PC-3 (cell line): ENCODE data around the gene TLE3. TPM values are rescaled to one million over a fixed set of nuclear protein-coding genes. Genes with fewer than 3 reads are reported as not detected.

Experiments used
- ATAC-seq: fragments of 200-7000 bp; cut with Tn5 transposase; 2 replicates; pipeline ENCODE4 v1.9.1; 2020; ENCODE audit warnings: mild to moderate bottlenecking, moderate library complexity
- BruUV-seq: library from RNA; stranded (reverse); fragments of 400-500 nt; replicated peaks from 2 replicates; lab custom pipeline; 2021; lab: Mats Ljungman, UMichigan
- CTCF ChIA-PET: fragments of 300-600 bp; sonication (Branson Sonifier 250); formaldehyde crosslinking; loops from one replicate; lab custom pipeline; 2022; ENCODE audit warnings: antibody characterized with exemption; lab: Charles Lee
- POLR2A ChIA-PET: fragments of 300-600 bp; sonication (Branson Sonifier 250); formaldehyde crosslinking; loops from one replicate; lab custom pipeline; 2022; ENCODE audit warnings: antibody characterized with exemption; ENCODE audit not compliant: unreplicated experiment; lab: Charles Lee
- DNase-seq: peaks from one replicate; pipeline ENCODE4 v3.0.0-alpha.2; 2015
- H2AFZ ChIP-seq: fragments of 300-600 bp; sonication (generic); 2 replicates; pipeline ENCODE4 v1.6.0; 2016; ENCODE audit warnings: antibody characterized with exemption, low read length
- H3F3A ChIP-seq: fragments of 300-600 bp; sonication (generic); one replicate; pipeline ENCODE4 v1.6.0; 2017; ENCODE audit warnings: antibody characterized with exemption, low read length, control low read depth, mild to moderate bottlenecking; ENCODE audit not compliant: unreplicated experiment
- H3K27ac ChIP-seq: fragments of 300-600 bp; sonication (generic); 2 replicates; pipeline ENCODE4 v1.5.1; 2016; ENCODE audit warnings: mild to moderate bottlenecking, low read length
- H3K27me3 ChIP-seq: fragments of 300-600 bp; sonication (generic); 2 replicates; pipeline ENCODE4 v1.6.1; 2016; ENCODE audit warnings: low read length, mixed read lengths
- H3K36me3 ChIP-seq: fragments of 300-600 bp; sonication (generic); 2 replicates; pipeline ENCODE4 v1.6.1; 2016; ENCODE audit warnings: low read depth, mixed run types, low read length, mixed read lengths
- H3K4me1 ChIP-seq: fragments of 300-600 bp; sonication (generic); 2 replicates; pipeline ENCODE4 v1.5.1; 2016; ENCODE audit warnings: low read length; ENCODE audit not compliant: insufficient read depth
- H3K4me2 ChIP-seq: fragments of 300-600 bp; sonication (generic); 2 replicates; pipeline ENCODE4 v1.6.0; 2016; ENCODE audit warnings: low read length
- H3K4me3 ChIP-seq: fragments of 300-600 bp; sonication (generic); 2 replicates; pipeline ENCODE4 v1.5.1; 2016; ENCODE audit warnings: mild to moderate bottlenecking, low read length, mixed read lengths
- H3K79me2 ChIP-seq: fragments of 300-600 bp; sonication (generic); 2 replicates; pipeline ENCODE4 v1.6.1; 2017; ENCODE audit warnings: low read length, mixed read lengths
- H3K9ac ChIP-seq: fragments of 300-600 bp; sonication (generic); 2 replicates; pipeline ENCODE4 v1.6.0; 2016; ENCODE audit warnings: mild to moderate bottlenecking, low read length
- H3K9me2 ChIP-seq: fragments of 300-600 bp; sonication (generic); replicated peaks from 2 replicates; pipeline ENCODE4 v1.6.1; 2016; ENCODE audit warnings: mixed run types, low read length, mixed read lengths
- H3K9me3 ChIP-seq: fragments of 300-600 bp; sonication (generic); 2 replicates; pipeline ENCODE4 v1.6.1; 2016; ENCODE audit warnings: low read length, mixed read lengths
- H4K20me1 ChIP-seq: fragments of 300-600 bp; sonication (generic); 2 replicates; pipeline ENCODE4 v1.6.1; 2016; ENCODE audit warnings: low read length, mixed read lengths
- CTCF ChIP-seq: fragments of 300-600 bp; sonication (generic); conservative IDR thresholded peaks from 2 replicates; pipeline ENCODE4 v1.5.1; 2017; ENCODE audit warnings: antibody characterized with exemption, low read depth, mild to moderate bottlenecking, low read length
- EZH2 ChIP-seq: fragments of 300-600 bp; sonication (generic); IDR thresholded peaks from one replicate; pipeline ENCODE4 v1.6.1; 2017; ENCODE audit warnings: antibody characterized with exemption, mild to moderate bottlenecking, low read length; ENCODE audit not compliant: unreplicated experiment
- EZH2phosphoT487 ChIP-seq: fragments of 300-600 bp; sonication (generic); IDR thresholded peaks from 2 replicates; pipeline ENCODE4 v1.6.1; 2018; ENCODE audit warnings: mild to moderate bottlenecking, antibody characterized with exemption, low read length, borderline replicate concordance
- intact Hi-C: fragments of 100-400 bp; cut with micrococcal nuclease; formaldehyde crosslinking; loops from 2 replicates; pipeline ENCODE4 v1.9.0; 2023
- total RNA-seq: library from RNA; depleted of rRNA; stranded (reverse); fragments of >200 nt; gene quantifications from 2 replicates; pipeline ENCODE4 v1.2.3, GENCODE V29; 2014

TLE3 gene
- total RNA-seq, 1 experiment from 2014 or later: 72.5 TPM

GRCh38 chr15:70142322-70143191 lies 44.8 kb upstream of the TLE3 start:
- ATAC-seq (no peak), DNase-seq (peak; percentile 44)
- Histone ChIP-seq H3K9me3 (no peaks in the 10 kb centered on the region), H4K20me1 (no peaks in the 10 kb centered on the region), H3K27me3 (no peaks in the 10 kb centered on the region), H3K4me2 (no peak overlapping the region), H3K27ac (no peak overlapping the region), H3F3A (no peaks in the 10 kb centered on the region), H3K4me1 (no peaks in the 10 kb centered on the region; the same call in 1 of the 2 replicates), H3K79me2 (no peaks in the 10 kb centered on the region), H2AFZ (no peak overlapping the region), H3K9ac (no peak overlapping the region), H3K4me3 (no peak overlapping the region), H3K9me2 (no peaks in the 10 kb centered on the region), H3K36me3 (no peaks in the 10 kb centered on the region)
- TF ChIP-seq EZH2phosphoT487: no peak
- no peak for TF ChIP-seq EZH2
- no peak for TF ChIP-seq CTCF
- CTCF ChIA-PET: no interaction called here
- no TSS peak for BruUV-seq
- POLR2A ChIA-PET: no interaction called here
- intact Hi-C loops: no loop called here

GRCh38 chr15:70142072-70142321 lies 44.3 kb upstream of the TLE3 start:
- no peaks in the 10 kb centered on the region for H3K9me2 ChIP-seq
- no peak overlapping the region for H3K4me2 ChIP-seq
- H3K9ac ChIP-seq: no peak overlapping the region
- H4K20me1 ChIP-seq: no peaks in the 10 kb centered on the region
- CTCF ChIA-PET: no interaction called here
- DNase-seq (no peak), ATAC-seq (no peak)
- no peaks in the 10 kb centered on the region for H3K9me3 ChIP-seq
- no peak overlapping the region for H3K27ac ChIP-seq
- POLR2A ChIA-PET: no interaction called here
- H3K27me3 ChIP-seq: no peaks in the 10 kb centered on the region
- no peaks in the 10 kb centered on the region for H3K79me2 ChIP-seq
- no peaks in the 10 kb centered on the region for H3F3A ChIP-seq
- BruUV-seq: no TSS peak
- TF ChIP-seq EZH2phosphoT487: no peak
- no peak for TF ChIP-seq CTCF
- TF ChIP-seq EZH2: no peak
- intact Hi-C loops: no loop called here
- no peaks in the 10 kb centered on the region for H3K36me3 ChIP-seq
- H2AFZ ChIP-seq: no peak overlapping the region
- H3K4me3 ChIP-seq: no peak overlapping the region
- no peaks in the 10 kb centered on the region; the same call in 1 of the 2 replicates for H3K4me1 ChIP-seq

- 0 out of 2 replicates have a peak overlapping the region, but pooled peaks have one; percentile 10 for H3K4me2 ChIP-seq
- no peak overlapping the region for H3K27ac ChIP-seq
- H3K9me3 ChIP-seq: no peaks in the 10 kb centered on the region
- no peaks in the 10 kb centered on the region for H3F3A ChIP-seq
- H3K79me2 ChIP-seq: no peaks in the 10 kb centered on the region
- H4K20me1 ChIP-seq: no peaks in the 10 kb centered on the region
- H2AFZ ChIP-seq: no peak overlapping the region
- no peaks in the 10 kb centered on the region for H3K27me3 ChIP-seq
- ChIA-PET POLR2A (no interaction called here), CTCF (no interaction called here)
- H3K4me1 ChIP-seq: no peaks in the 10 kb centered on the region; the same call in 1 of the 2 replicates
- no peak overlapping the region for H3K4me3 ChIP-seq
- no peak for DNase-seq
- intact Hi-C loops: no loop called here
- H3K9me2 ChIP-seq: no peaks in the 10 kb centered on the region
- BruUV-seq: no TSS peak
- no peak for TF ChIP-seq EZH2
- TF ChIP-seq CTCF: no peak
- TF ChIP-seq EZH2phosphoT487: no peak
- no peak overlapping the region for H3K9ac ChIP-seq
- no peaks in the 10 kb centered on the region for H3K36me3 ChIP-seq
- ATAC-seq: no peak
Observed at GRCh38 chr15:70141376-70142071, 43.8 kb upstream of the TLE3 start.
